IMR-90 (cell line): ENCODE measurements around the gene RNF40. TPM values are rescaled to one million over a fixed set of nuclear protein-coding genes. Genes with fewer than 3 reads are reported as not detected.

Source experiments
- ATAC-seq: fragments of 200-7000 bp; cut with Tn5 transposase; 2 replicates; pipeline ENCODE4 v1.9.1; 2020; ENCODE audit warnings: low read depth, mild to moderate bottlenecking, moderate library complexity
- BruUV-seq: library from RNA; stranded (reverse); fragments of 400-500 nt; replicated peaks from 2 replicates; lab custom pipeline; 2021; lab: Mats Ljungman, UMichigan
- CTCF ChIA-PET: fragments of 300-600 bp; formaldehyde crosslinking; extraction: SDS; loops from one replicate; lab custom pipeline; 2021; ENCODE audit warnings: antibody characterized with exemption; lab: Yijun Ruan, JAX
- POLR2A ChIA-PET: fragments of 300-600 bp; sonication (Branson Sonifier 250); formaldehyde crosslinking; loops from one replicate; lab custom pipeline; 2022; ENCODE audit warnings: antibody characterized with exemption; ENCODE audit not compliant: unreplicated experiment; lab: Charles Lee
- DNase-seq: peaks from one replicate; pipeline ENCODE4 v3.0.0; 2013
- H2AFZ ChIP-seq: replicated peaks from 2 replicates; pipeline ENCODE3; 2013; ENCODE audit warnings: low read length, mild to moderate bottlenecking; ENCODE audit not compliant: poor library complexity
- H2AK5ac ChIP-seq: 2 replicates; pipeline ENCODE4 v1.6.1; 2013; ENCODE audit warnings: low read depth, low read length, inconsistent platforms
- H2AK9ac ChIP-seq: replicated peaks from 2 replicates; pipeline ENCODE3; 2013; ENCODE audit warnings: mild to moderate bottlenecking, low read depth, low read length, moderate library complexity; ENCODE audit not compliant: poor library complexity
- H2BK120ac ChIP-seq: 2 replicates; pipeline ENCODE4 v1.6.1; 2013; ENCODE audit warnings: low read depth, low read length, inconsistent platforms
- H2BK15ac ChIP-seq: 3 replicates; pipeline ENCODE4 v1.6.1; 2013; ENCODE audit warnings: low read depth, low read length, inconsistent platforms
- H2BK20ac ChIP-seq: 2 replicates; pipeline ENCODE4 v1.6.1; 2013; ENCODE audit warnings: low read depth, mild to moderate bottlenecking, inconsistent platforms, low read length, moderate library complexity
- H2BK5ac ChIP-seq: 2 replicates; pipeline ENCODE4 v1.6.1; 2013; ENCODE audit warnings: mild to moderate bottlenecking, low read depth, low read length, inconsistent platforms; ENCODE audit not compliant: poor library complexity, severe bottlenecking
- H3K14ac ChIP-seq: replicated peaks from 2 replicates; pipeline ENCODE4 v1.6.1; 2013; ENCODE audit warnings: low read depth, low read length, inconsistent platforms
- H3K18ac ChIP-seq: 2 replicates; pipeline ENCODE4 v1.6.1; 2013; ENCODE audit warnings: low read depth, low read length, control low read depth
- H3K23ac ChIP-seq: 2 replicates; pipeline ENCODE4 v1.6.1; 2013; ENCODE audit warnings: low read depth, low read length, inconsistent platforms
- H3K27ac ChIP-seq: 2 replicates; pipeline ENCODE4 v1.5.1; 2013; ENCODE audit warnings: mild to moderate bottlenecking, control low read depth, low read length; ENCODE audit not compliant: insufficient read depth
- H3K27me3 ChIP-seq: 2 replicates; pipeline ENCODE4 v1.6.1; 2013; ENCODE audit warnings: low read length; ENCODE audit not compliant: control insufficient read depth, insufficient read depth
- H3K36me3 ChIP-seq: 2 replicates; pipeline ENCODE4 v1.6.1; 2013; ENCODE audit warnings: low read length, mixed read lengths; ENCODE audit not compliant: control insufficient read depth, insufficient read depth
- H3K4ac ChIP-seq: 2 replicates; pipeline ENCODE4 v1.6.1; 2013; ENCODE audit warnings: low read depth, low read length, inconsistent platforms
- H3K4me1 ChIP-seq: 2 replicates; pipeline ENCODE4 v1.6.1; 2013; ENCODE audit warnings: low read length, mixed read lengths; ENCODE audit not compliant: control insufficient read depth, insufficient read depth
- H3K4me2 ChIP-seq: 2 replicates; pipeline ENCODE4 v1.6.1; 2013; ENCODE audit warnings: low read depth, mild to moderate bottlenecking, control low read depth, low read length, moderate library complexity
- H3K4me3 ChIP-seq: 2 replicates; pipeline ENCODE4 v1.5.1; 2013; ENCODE audit warnings: low read depth, mild to moderate bottlenecking, control low read depth, low read length, moderate library complexity; ENCODE audit not compliant: insufficient read depth
- H3K56ac ChIP-seq: 2 replicates; pipeline ENCODE4 v1.6.1; 2013; ENCODE audit warnings: low read length, inconsistent platforms; ENCODE audit not compliant: insufficient read depth; ENCODE audit errors: extremely low read depth
- H3K79me1 ChIP-seq, 2 experiments: 2 replicates each; pipeline ENCODE4 v1.6.1; 2013; ENCODE audit warnings: low read length in 2 of 2, inconsistent platforms in 1 of 2, low read depth in 1 of 2
- H3K9ac ChIP-seq: 2 replicates; pipeline ENCODE4 v1.6.1; 2013; ENCODE audit warnings: low read depth, low read length, control low read depth
- H3K9me1 ChIP-seq: 2 replicates; pipeline ENCODE4 v1.6.1; 2013; ENCODE audit warnings: low read length, inconsistent platforms; ENCODE audit not compliant: insufficient read depth
- H3K9me3 ChIP-seq: 2 replicates; pipeline ENCODE4 v1.6.1; 2013; ENCODE audit warnings: low read length; ENCODE audit not compliant: control insufficient read depth, insufficient read depth
- H4K20me1 ChIP-seq: 2 replicates; pipeline ENCODE4 v1.6.1; 2013; ENCODE audit warnings: low read length, inconsistent platforms; ENCODE audit not compliant: insufficient read depth
- H4K5ac ChIP-seq: 2 replicates; pipeline ENCODE4 v1.6.1; 2013; ENCODE audit warnings: mild to moderate bottlenecking, low read depth, low read length, control low read depth
- H4K8ac ChIP-seq, 2 experiments: 2 replicates each; pipeline ENCODE4 v1.6.1; 2013; ENCODE audit warnings: low read depth in 2 of 2, low read length in 2 of 2, control low read depth in 1 of 2, inconsistent platforms in 1 of 2
- H4K91ac ChIP-seq: 2 replicates; pipeline ENCODE4 v1.6.1; 2013; ENCODE audit warnings: low read depth, low read length, inconsistent platforms; ENCODE audit not compliant: insufficient read depth
- BHLHE40 ChIP-seq: fragments of 150-350 bp; IDR thresholded peaks from 2 replicates; pipeline ENCODE4 v1.6.1; 2016; ENCODE audit warnings: mild to moderate bottlenecking, low read depth, low read length
- CEBPB ChIP-seq: IDR thresholded peaks from 2 replicates; pipeline ENCODE4 v1.6.1; 2012; ENCODE audit warnings: low read depth, low read length, improper control_type of control experiment
- CHD1 ChIP-seq: IDR thresholded peaks from 2 replicates; pipeline ENCODE4 v1.6.1; 2012; ENCODE audit warnings: low read depth, low read length, improper control_type of control experiment
- CTCF ChIP-seq: conservative IDR thresholded peaks from 2 replicates; pipeline ENCODE4 v1.5.1; 2012; ENCODE audit warnings: mild to moderate bottlenecking, low read depth, low read length, improper control_type of control experiment
- ELK1 ChIP-seq: fragments of 150-350 bp; IDR thresholded peaks from 2 replicates; pipeline ENCODE4 v1.6.1; 2016; ENCODE audit warnings: low read depth, mild to moderate bottlenecking, low read length, moderate library complexity, borderline replicate concordance
- FOS ChIP-seq: fragments of 150-350 bp; IDR thresholded peaks from 2 replicates; pipeline ENCODE4 v1.6.1; 2016; ENCODE audit warnings: low read depth, low read length
- MAFK ChIP-seq: IDR thresholded peaks from 2 replicates; pipeline ENCODE4 v1.6.1; 2012; ENCODE audit warnings: low read depth, low read length, improper control_type of control experiment
- MAZ ChIP-seq: IDR thresholded peaks from 2 replicates; pipeline ENCODE4 v1.6.1; 2012; ENCODE audit warnings: low read depth, mild to moderate bottlenecking, low read length, improper control_type of control experiment, moderate library complexity, borderline replicate concordance
- MXI1 ChIP-seq: IDR thresholded peaks from 2 replicates; pipeline ENCODE4 v1.6.1; 2012; ENCODE audit warnings: low read depth, mild to moderate bottlenecking, low read length, moderate library complexity, borderline replicate concordance
- NFE2L2 ChIP-seq: fragments of 150-350 bp; IDR thresholded peaks from 2 replicates; pipeline ENCODE4 v1.6.1; 2016; ENCODE audit warnings: low read depth, mild to moderate bottlenecking, low read length
- POLR2A ChIP-seq: IDR thresholded peaks from 2 replicates; pipeline ENCODE4 v1.6.1; 2012; ENCODE audit warnings: mild to moderate bottlenecking, low read depth, low read length
- RAD21 ChIP-seq: IDR thresholded peaks from 2 replicates; pipeline ENCODE4 v1.6.1; 2012; ENCODE audit warnings: low read length, improper control_type of control experiment
- RCOR1 ChIP-seq: IDR thresholded peaks from 2 replicates; pipeline ENCODE4 v1.6.1; 2012; ENCODE audit warnings: mild to moderate bottlenecking, low read length, improper control_type of control experiment; ENCODE audit not compliant: insufficient replicate concordance
- RFX5 ChIP-seq: IDR thresholded peaks from 2 replicates; pipeline ENCODE4 v1.8.0; 2012; ENCODE audit warnings: low read depth, mild to moderate bottlenecking, low read length, moderate library complexity
- SMC3 ChIP-seq: fragments of 150-350 bp; IDR thresholded peaks from 2 replicates; pipeline ENCODE4 v1.6.1; 2016; ENCODE audit warnings: low read depth, mild to moderate bottlenecking, antibody characterized with exemption, low read length, moderate library complexity
- USF2 ChIP-seq: fragments of 150-350 bp; IDR thresholded peaks from 2 replicates; pipeline ENCODE4 v1.6.1; 2017; ENCODE audit warnings: mild to moderate bottlenecking, antibody characterized with exemption, low read length, low read depth
- whole genome bisulfite sequencing, 2 experiments: methylation state at CpG; one replicate each; pipeline versions ENCODE4 v1.1.5 to v1.1.7; 2013; ENCODE audit warnings: missing lambda C conversion rate in 2 of 2; ENCODE audit not compliant: insufficient read length in 1 of 2; ENCODE audit errors: extremely low coverage in 2 of 2; 5-methylcytosine and 5-hydroxymethylcytosine counted together
- dilution Hi-C: fragments of 300-500 bp; cut with HindIII; formaldehyde crosslinking; loops from one replicate; pipeline ENCODE4 v1.14.3; 2018; ENCODE audit warnings: low sequenced_read_pairs; ENCODE audit not compliant: unreplicated experiment
- in situ Hi-C: fragments of 300-500 bp; cut with MboI; formaldehyde crosslinking; loops from 3 replicates; pipeline ENCODE4 v1.14.3; 2019; ENCODE audit warnings: low sequenced_read_pairs, inconsistent platforms, mixed read lengths
- intact Hi-C: fragments of 100-400 bp; cut with micrococcal nuclease; formaldehyde crosslinking; loops from 2 replicates; pipeline ENCODE4 v1.10.0; 2022
- polyA plus RNA-seq, 3 experiments: library from polyadenylated mRNA; depleted of rRNA; stranded (reverse); fragments of >200 nt; gene quantifications; 2 replicates each; pipeline ENCODE4 v1.2.3, GENCODE V29; 2012; ENCODE audit warnings: low replicate concordance in 1 of 3
- total RNA-seq: library from RNA; depleted of rRNA; stranded (reverse); fragments of >200 nt; gene quantifications from 2 replicates; pipeline ENCODE4 v1.2.3, GENCODE V29; 2012

Gene RNF40
- total and polyA plus RNA-seq, 2 of the 4 experiments (the other 2 are of a cell fraction): 46.7 to 72.4 TPM

- CTCF ChIA-PET: no interaction called here
- no peak overlapping the region for H2BK15ac ChIP-seq
- H3K4me3 ChIP-seq: no peak overlapping the region
- H4K20me1 ChIP-seq: no peaks in the 10 kb centered on the region; the same call in 1 of the 2 replicates
- H3K36me3 ChIP-seq: peaks cover 28% of the 10 kb centered on the region
- no peak overlapping the region for H2BK5ac ChIP-seq
- BruUV-seq: no TSS peak
- no peak for DNase-seq
- no peak overlapping the region for H3K23ac ChIP-seq
- no peak overlapping the region for H3K27ac ChIP-seq
- no peak overlapping the region for H3K4me2 ChIP-seq
- no peak overlapping the region for H2BK20ac ChIP-seq
- no peak overlapping the region for H2BK120ac ChIP-seq
- dilution Hi-C loops (no loop called here), in situ Hi-C loops (no loop called here), intact Hi-C loops (no loop called here)
- no peak overlapping the region for H4K8ac ChIP-seq
- no peaks in the 10 kb centered on the region for H3K4me1 ChIP-seq
- H2AK9ac ChIP-seq: no peak overlapping the region
- no peak overlapping the region for H3K18ac ChIP-seq
- no peak overlapping the region for H2AK5ac ChIP-seq
- no peak overlapping the region for H4K5ac ChIP-seq
- no peak overlapping the region for H3K56ac ChIP-seq
- peaks cover 22 to 33% of the 10 kb centered on the region in 2 experiments for H3K79me1 ChIP-seq
- H3K4ac ChIP-seq: no peak overlapping the region
- no peak overlapping the region for H3K14ac ChIP-seq
- no peak overlapping the region for H3K9ac ChIP-seq
- peaks cover 12% of the 10 kb centered on the region; the same call in 1 of the 2 replicates for H3K9me1 ChIP-seq
- H3K27me3 ChIP-seq: no peaks in the 10 kb centered on the region
- no peak for ATAC-seq
- POLR2A ChIA-PET: interaction anchor here (0.6 kb wide), 1 partner anchor 12 kb away, joined by 7 read pairs; no protein-coding TSS in a partner anchor
- 96% methylated on average over 18 of the region's 20 CpGs; no CpG with 5 or more reads in 1 of the 2 experiments for WGBS, 2 experiments
- TF ChIP-seq BHLHE40: no peak
- TF ChIP-seq RFX5: no peak
- no peak for TF ChIP-seq NFE2L2
- TF ChIP-seq MAFK: no peak
- TF ChIP-seq SMC3: no peak
- no peak for TF ChIP-seq CHD1
- TF ChIP-seq CEBPB: no peak
- no peak for TF ChIP-seq RAD21
- no peak for TF ChIP-seq ELK1
- TF ChIP-seq RCOR1: no peak
- TF ChIP-seq POLR2A: no peak
- no peak for TF ChIP-seq MAZ
- no peak for TF ChIP-seq MXI1
- no peak for TF ChIP-seq USF2
- TF ChIP-seq FOS: no peak
- no peak for TF ChIP-seq CTCF
- no peak overlapping the region for H4K91ac ChIP-seq
- no peak overlapping the region for H2AFZ ChIP-seq
- H3K9me3 ChIP-seq: no peaks in the 10 kb centered on the region
Measured at GRCh38 chr16:30750876-30751465, 11.2 kb upstream of the RNF40 start.
